Fibroblast of villous mesenchyme (primary cell): ENCODE data around the gene CD47. TPM values are rescaled to one million over a fixed set of nuclear protein-coding genes. Genes with fewer than 3 reads are reported as not detected.

Experiments
- DNase-seq: peaks from one replicate; pipeline ENCODE4 v3.0.0-alpha.2; 2010; ENCODE audit warnings: low read depth
- H3K4me3 ChIP-seq: 2 replicates; pipeline ENCODE4 v1.5.1; 2011; ENCODE audit warnings: low read depth, mild to moderate bottlenecking, low read length
- total RNA-seq: library from RNA; depleted of rRNA; stranded (reverse); fragments of >200 nt; gene quantifications from 2 replicates; pipeline ENCODE4 v1.2.3, GENCODE V29; 2012
- TF ChIP-seq, protein P1 (sequence below): IDR thresholded peaks from 2 replicates; pipeline ENCODE4 v1.5.1; 2012; ENCODE audit warnings: low read depth, mild to moderate bottlenecking, low read length; ENCODE audit not compliant: insufficient read depth

The CD47 gene
- total RNA-seq, 1 donor = 76.4 TPM

DNA sequence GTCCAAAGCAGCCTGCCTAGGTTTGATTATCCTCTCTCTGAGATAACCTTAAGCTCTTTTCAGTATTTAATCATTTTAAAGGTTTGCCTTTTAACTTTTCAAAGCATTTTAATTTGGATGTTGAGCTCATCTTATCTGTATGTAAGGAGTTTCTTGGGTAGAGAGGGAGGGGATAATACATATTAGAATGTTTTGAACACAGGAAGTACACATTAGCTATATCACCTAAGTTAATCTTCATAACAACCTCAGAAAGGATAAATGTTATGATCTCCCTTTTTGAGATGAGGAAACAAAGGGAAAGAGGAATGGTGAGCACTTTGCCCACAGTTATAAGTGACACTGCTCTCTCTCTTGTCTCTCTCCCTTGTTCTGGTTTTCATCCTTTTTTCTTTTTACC is 2.2 kb upstream of the CD47 start:
- TF ChIP-seq, protein P1, sequence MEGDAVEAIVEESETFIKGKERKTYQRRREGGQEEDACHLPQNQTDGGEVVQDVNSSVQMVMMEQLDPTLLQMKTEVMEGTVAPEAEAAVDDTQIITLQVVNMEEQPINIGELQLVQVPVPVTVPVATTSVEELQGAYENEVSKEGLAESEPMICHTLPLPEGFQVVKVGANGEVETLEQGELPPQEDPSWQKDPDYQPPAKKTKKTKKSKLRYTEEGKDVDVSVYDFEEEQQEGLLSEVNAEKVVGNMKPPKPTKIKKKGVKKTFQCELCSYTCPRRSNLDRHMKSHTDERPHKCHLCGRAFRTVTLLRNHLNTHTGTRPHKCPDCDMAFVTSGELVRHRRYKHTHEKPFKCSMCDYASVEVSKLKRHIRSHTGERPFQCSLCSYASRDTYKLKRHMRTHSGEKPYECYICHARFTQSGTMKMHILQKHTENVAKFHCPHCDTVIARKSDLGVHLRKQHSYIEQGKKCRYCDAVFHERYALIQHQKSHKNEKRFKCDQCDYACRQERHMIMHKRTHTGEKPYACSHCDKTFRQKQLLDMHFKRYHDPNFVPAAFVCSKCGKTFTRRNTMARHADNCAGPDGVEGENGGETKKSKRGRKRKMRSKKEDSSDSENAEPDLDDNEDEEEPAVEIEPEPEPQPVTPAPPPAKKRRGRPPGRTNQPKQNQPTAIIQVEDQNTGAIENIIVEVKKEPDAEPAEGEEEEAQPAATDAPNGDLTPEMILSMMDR = no peak
- no peak overlapping the region for H3K4me3 ChIP-seq

DNA sequence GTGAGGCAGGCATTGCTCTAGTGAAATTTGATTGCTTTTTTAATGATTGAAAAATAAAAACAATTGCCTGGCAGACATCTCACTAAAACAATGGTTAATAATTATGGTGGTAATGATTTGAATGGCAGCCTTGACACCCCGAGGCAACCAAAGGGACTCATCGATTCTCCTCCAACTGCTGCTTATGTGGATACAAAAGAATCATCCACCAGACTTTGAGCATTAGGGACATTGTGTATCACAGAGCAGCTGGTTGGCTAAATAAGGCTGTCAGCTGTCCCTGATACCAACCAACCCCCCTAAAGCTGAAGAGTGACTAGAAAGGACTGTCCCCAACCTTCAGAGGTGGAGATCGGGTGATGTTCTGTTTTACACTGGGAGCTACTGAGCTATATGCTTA is 1.7 kb upstream of the CD47 start:
- TF ChIP-seq, protein P1 = no peak
- H3K4me3 ChIP-seq = no peak overlapping the region
- no peak for DNase-seq

More for the DNA sequence above, 2.2 kb upstream of the CD47 start:
- DNase-seq = no peak

DNA sequence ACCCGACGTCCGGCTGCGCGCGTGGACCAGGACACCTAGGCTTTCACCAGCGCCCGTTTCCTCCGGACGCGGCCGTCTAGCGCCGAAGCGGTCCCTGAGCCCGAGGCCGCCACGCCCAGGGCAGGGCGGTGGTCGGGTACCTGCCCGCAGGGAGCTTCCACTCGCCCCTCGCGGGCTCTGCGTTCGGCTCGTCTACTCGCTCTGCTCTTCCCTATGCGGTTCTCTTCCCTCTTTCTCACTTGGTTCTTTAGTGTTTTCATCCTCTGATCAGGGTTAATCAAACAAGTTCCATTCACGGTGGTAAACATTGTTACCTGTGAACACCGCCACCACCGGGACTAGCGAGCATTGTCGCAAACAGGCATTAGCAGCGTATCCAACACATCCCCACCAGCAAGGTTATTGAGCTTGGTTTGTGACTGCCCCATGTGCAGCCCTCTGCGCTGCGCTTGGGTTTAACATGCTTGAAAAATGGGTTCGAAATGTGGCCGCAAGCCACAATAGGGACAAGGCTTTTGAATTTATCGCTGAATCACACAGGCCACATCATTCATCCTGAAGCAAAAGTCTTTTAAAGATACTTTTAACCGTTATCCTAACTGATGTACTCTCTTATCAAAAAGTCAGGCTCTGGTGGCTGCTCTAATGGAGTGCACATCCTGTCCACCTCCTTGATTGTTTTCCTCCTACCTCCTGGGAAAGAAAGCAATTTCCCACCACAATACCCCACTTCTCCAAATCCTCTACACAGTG is 843 bp upstream of the CD47 start:
- H3K4me3 ChIP-seq = peak overlapping the region; percentile 88
- DNase-seq = no peak
- TF ChIP-seq, protein P1 = no peak

DNA sequence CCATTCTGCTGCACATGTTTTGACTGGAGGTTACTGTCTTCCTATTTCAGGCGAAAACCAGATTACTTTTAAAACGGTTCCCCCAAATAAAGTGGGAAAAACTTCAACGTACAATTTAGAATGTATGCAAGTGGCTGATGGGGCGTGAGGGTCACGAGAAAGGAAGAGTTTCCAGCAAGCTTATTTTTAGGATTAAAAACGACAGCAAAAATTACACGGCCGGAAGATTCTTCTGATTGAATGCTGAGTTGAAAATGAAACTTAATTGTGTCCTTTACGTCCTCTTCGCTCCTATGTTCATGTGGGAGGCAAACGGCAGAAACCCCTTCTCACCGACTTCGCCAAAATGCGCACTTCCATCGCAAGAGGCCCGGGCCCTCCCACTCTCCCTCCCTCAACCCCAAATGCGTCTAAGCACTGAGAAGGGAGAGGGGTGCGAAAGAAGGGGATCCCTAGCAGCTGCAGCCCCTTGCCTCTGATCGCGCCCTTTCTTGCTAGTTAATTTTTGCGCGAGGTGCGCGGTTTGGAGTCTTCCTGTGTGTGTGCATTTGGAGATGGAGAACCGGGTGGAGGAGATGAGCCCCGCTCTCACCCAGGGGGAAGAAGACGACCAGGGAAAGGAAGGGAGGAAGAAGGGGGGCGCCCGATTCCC is 656 bp downstream of the CD47 start:
- H3K4me3 ChIP-seq = peak overlapping the region; percentile 88
- TF ChIP-seq, protein P1 = no peak
- peak; percentile 64 for DNase-seq

DNA sequence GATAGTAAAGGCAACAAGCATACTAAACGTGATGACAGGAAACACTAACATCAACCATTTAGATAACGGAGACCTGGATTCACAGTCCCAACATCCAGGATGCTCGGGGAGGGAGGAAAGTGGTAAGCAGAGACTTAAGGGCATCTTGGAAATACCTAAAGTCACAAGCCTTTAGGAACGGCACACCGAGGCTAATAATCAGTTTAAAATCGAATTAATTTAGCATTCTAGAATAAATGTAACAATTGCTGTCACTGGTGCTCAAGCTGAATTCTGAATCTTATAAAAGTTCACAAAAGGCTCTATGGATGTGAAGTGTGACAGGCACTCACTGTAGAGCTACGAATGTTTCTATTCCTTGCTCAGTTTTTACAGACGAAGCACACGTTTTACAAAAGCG is 1.3 kb downstream of the CD47 start:
- TF ChIP-seq, protein P1 = no peak
- peak overlapping the region; percentile 88 for H3K4me3 ChIP-seq
- DNase-seq = no peak

DNA sequence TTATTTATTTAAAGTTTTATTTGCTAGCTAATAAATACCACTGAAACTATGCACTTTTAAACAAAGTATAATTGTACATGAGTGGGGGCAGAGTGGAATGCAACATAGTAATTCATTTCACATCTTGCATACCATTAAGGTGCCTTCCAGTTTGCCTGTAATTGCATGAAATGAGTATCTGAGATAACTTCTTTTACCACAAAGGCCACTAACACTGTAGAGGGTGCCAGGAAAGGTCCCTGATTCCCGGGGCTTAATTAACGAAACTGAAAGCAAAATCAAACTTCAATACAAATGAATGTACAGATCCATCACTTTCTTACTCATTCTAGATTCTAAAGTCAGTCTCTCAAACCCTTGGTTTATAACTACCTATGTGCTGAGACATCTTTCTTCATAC is 2.1 kb downstream of the CD47 start:
- peak; percentile 36 for DNase-seq

More for the DNA sequence above, 2.1 kb downstream of the CD47 start:
- peak overlapping the region; percentile 88 for H3K4me3 ChIP-seq
- TF ChIP-seq, protein P1 = no peak
